T-helper 17 cell (primary cell): ENCODE results near the gene ADAMTS2. TPM values are rescaled to one million over a fixed set of nuclear protein-coding genes. Genes with fewer than 3 reads are reported as not detected.
A peak's percentile ranks its signal among the peaks of the same experiment; 100 is the strongest.

ENCODE experiments used
- ATAC-seq: fragments of 150-1000 bp; cut with Tn5 transposase; 2 replicates; pipeline ENCODE4 v1.10.0; 2021; ENCODE audit warnings: mild to moderate bottlenecking, moderate library complexity
- DNase-seq, 3 donors: peaks; one replicate each; pipeline versions ENCODE4 v3.0.0 to v3.0.0-alpha.2; 2020 to 2021
- H3K9me3 ChIP-seq: one replicate; pipeline ENCODE4 v1.7.0; 2013; ENCODE audit warnings: low read length, mild to moderate bottlenecking; ENCODE audit not compliant: control insufficient read depth, poor library complexity, severe bottlenecking
- H3K27ac Mint-ChIP-seq: one replicate; pipeline ENCODE4 v1.8.0; 2022; ENCODE audit warnings: mild to moderate bottlenecking, moderate library complexity, mixed read lengths
- H3K27me3 Mint-ChIP-seq: one replicate; pipeline ENCODE4 v1.8.0; 2022; ENCODE audit warnings: mixed read lengths
- H3K36me3 Mint-ChIP-seq: one replicate; pipeline ENCODE4 v1.8.0; 2022; ENCODE audit warnings: low read depth, mixed read lengths
- H3K4me1 Mint-ChIP-seq: one replicate; pipeline ENCODE4 v1.8.0; 2022; ENCODE audit warnings: mild to moderate bottlenecking, mixed read lengths
- H3K4me3 Mint-ChIP-seq: one replicate; pipeline ENCODE4 v1.8.0; 2022; ENCODE audit warnings: mild to moderate bottlenecking, moderate library complexity, mixed read lengths
- total RNA-seq, 4 donors: library from RNA in 2 of 4; stranded (reverse) in 2 of 4; gene quantifications; one replicate each; pipeline ENCODE4 v1.2.3 and lab custom pipeline; 2022 to 2026

The ADAMTS2 gene
- total RNA-seq, 2 donors from 2014 or later: not detected

GRCh38 chr5:179344431-179345182 lies 654 bp downstream of the ADAMTS2 start:
- H3K4me1 Mint-ChIP-seq: peaks cover 9% of the 10 kb centered on the region
- H3K4me3 Mint-ChIP-seq: no peak overlapping the region
- H3K36me3 Mint-ChIP-seq: peaks cover 4% of the 10 kb centered on the region
- no peak overlapping the region for H3K27ac Mint-ChIP-seq
- DNase-seq (no peak), ATAC-seq (no peak)
- H3K9me3 ChIP-seq: no peaks in the 10 kb centered on the region
- peaks cover 76% of the 10 kb centered on the region for H3K27me3 Mint-ChIP-seq

GRCh38 chr5:179343719-179344430 lies 1.4 kb downstream of the ADAMTS2 start:
- peaks cover 9% of the 10 kb centered on the region for H3K4me1 Mint-ChIP-seq
- DNase-seq: no peak
- ATAC-seq: no peak
- peaks cover 70% of the 10 kb centered on the region for H3K27me3 Mint-ChIP-seq
- no peaks in the 10 kb centered on the region for H3K9me3 ChIP-seq
- peaks cover 4% of the 10 kb centered on the region for H3K36me3 Mint-ChIP-seq
- peak overlapping the region; percentile 71 for H3K4me3 Mint-ChIP-seq
- H3K27ac Mint-ChIP-seq: no peak overlapping the region

- no peak for ATAC-seq
- H3K36me3 Mint-ChIP-seq: peaks cover 4% of the 10 kb centered on the region
- H3K9me3 ChIP-seq: no peaks in the 10 kb centered on the region
- peaks cover 64% of the 10 kb centered on the region for H3K27me3 Mint-ChIP-seq
- H3K4me3 Mint-ChIP-seq: peak overlapping the region; percentile 71
- no peak for DNase-seq
- peaks cover 9% of the 10 kb centered on the region for H3K4me1 Mint-ChIP-seq
- H3K27ac Mint-ChIP-seq: no peak overlapping the region
Observed at GRCh38 chr5:179343021-179343718, 2.1 kb downstream of the ADAMTS2 start.

GRCh38 chr5:179342577-179342976 lies 2.7 kb downstream of the ADAMTS2 start:
- no peaks in the 10 kb centered on the region for H3K9me3 ChIP-seq
- Mint-ChIP-seq H3K4me1 (peaks cover 9% of the 10 kb centered on the region), H3K4me3 (peak overlapping the region; percentile 71), H3K36me3 (peaks cover 4% of the 10 kb centered on the region), H3K27me3 (peaks cover 58% of the 10 kb centered on the region), H3K27ac (no peak overlapping the region)
- DNase-seq (no peak), ATAC-seq (no peak)

- ATAC-seq (no peak), DNase-seq (no peak)
- no peaks in the 10 kb centered on the region for H3K9me3 ChIP-seq
- H3K4me3 Mint-ChIP-seq: no peak overlapping the region
- peaks cover 4% of the 10 kb centered on the region for H3K36me3 Mint-ChIP-seq
- H3K27me3 Mint-ChIP-seq: peaks cover 49% of the 10 kb centered on the region
- peaks cover 6% of the 10 kb centered on the region for H3K4me1 Mint-ChIP-seq
- no peak overlapping the region for H3K27ac Mint-ChIP-seq
Observed at GRCh38 chr5:179340465-179340864, 4.8 kb downstream of the ADAMTS2 start.

- Mint-ChIP-seq H3K36me3 (peaks cover 4% of the 10 kb centered on the region), H3K27me3 (peaks cover 49% of the 10 kb centered on the region), H3K27ac (no peak overlapping the region), H3K4me1 (peaks cover 6% of the 10 kb centered on the region), H3K4me3 (no peak overlapping the region)
- DNase-seq: no peak
- ATAC-seq: no peak
- no peaks in the 10 kb centered on the region for H3K9me3 ChIP-seq
Observed at GRCh38 chr5:179339996-179340395, 5.3 kb downstream of the ADAMTS2 start.

- peaks cover 49% of the 10 kb centered on the region for H3K27me3 Mint-ChIP-seq
- H3K36me3 Mint-ChIP-seq: peaks cover 4% of the 10 kb centered on the region
- H3K4me3 Mint-ChIP-seq: no peak overlapping the region
- H3K9me3 ChIP-seq: no peaks in the 10 kb centered on the region
- no peak for DNase-seq
- ATAC-seq: no peak
- peaks cover 6% of the 10 kb centered on the region for H3K4me1 Mint-ChIP-seq
- H3K27ac Mint-ChIP-seq: no peak overlapping the region
Observed at GRCh38 chr5:179339081-179339480, 6.2 kb downstream of the ADAMTS2 start.

- H3K4me1 Mint-ChIP-seq: peaks cover 4% of the 10 kb centered on the region
- H3K27me3 Mint-ChIP-seq: peaks cover 45% of the 10 kb centered on the region
- no peak for ATAC-seq
- H3K27ac Mint-ChIP-seq: no peak overlapping the region
- no peak for DNase-seq
- H3K36me3 Mint-ChIP-seq: peaks cover 4% of the 10 kb centered on the region
- H3K4me3 Mint-ChIP-seq: no peak overlapping the region
- H3K9me3 ChIP-seq: no peaks in the 10 kb centered on the region
Observed at GRCh38 chr5:179337796-179338676, 7.2 kb downstream of the ADAMTS2 start.

GRCh38 chr5:179336871-179337795 lies 8.1 kb downstream of the ADAMTS2 start:
- no peaks in the 10 kb centered on the region for H3K9me3 ChIP-seq
- H3K36me3 Mint-ChIP-seq: peaks cover 4% of the 10 kb centered on the region
- ATAC-seq (no peak), DNase-seq (no peak)
- H3K27ac Mint-ChIP-seq: no peak overlapping the region
- H3K27me3 Mint-ChIP-seq: peaks cover 39% of the 10 kb centered on the region
- H3K4me1 Mint-ChIP-seq: peaks cover 2% of the 10 kb centered on the region
- no peak overlapping the region for H3K4me3 Mint-ChIP-seq

- no peak overlapping the region for H3K27ac Mint-ChIP-seq
- H3K36me3 Mint-ChIP-seq: peaks cover 4% of the 10 kb centered on the region
- H3K4me1 Mint-ChIP-seq: no peaks in the 10 kb centered on the region
- H3K4me3 Mint-ChIP-seq: no peak overlapping the region
- H3K27me3 Mint-ChIP-seq: peaks cover 32% of the 10 kb centered on the region
- ATAC-seq: no peak
- no peak for DNase-seq
- H3K9me3 ChIP-seq: no peaks in the 10 kb centered on the region
Observed at GRCh38 chr5:179336126-179336870, 9.0 kb downstream of the ADAMTS2 start.

GRCh38 chr5:179333796-179334761 lies 11.2 kb downstream of the ADAMTS2 start:
- Mint-ChIP-seq H3K27me3 (peaks cover 25% of the 10 kb centered on the region), H3K4me3 (no peak overlapping the region), H3K4me1 (no peaks in the 10 kb centered on the region), H3K27ac (no peak overlapping the region), H3K36me3 (no peaks in the 10 kb centered on the region)
- H3K9me3 ChIP-seq: no peaks in the 10 kb centered on the region
- DNase-seq (no peak), ATAC-seq (no peak)
